HG02973 (cell line): ENCODE measurements around the gene PMP22.
A peak's percentile ranks its signal among the peaks of the same experiment; 100 is the strongest.

Experiments
- ATAC-seq: cut with Tn5 transposase; IDR thresholded peaks from one replicate; pipeline ENCODE4 v1.9.1; 2021; ENCODE audit warnings: moderate library complexity; ENCODE audit not compliant: unreplicated experiment

The PMP22 gene

DNA sequence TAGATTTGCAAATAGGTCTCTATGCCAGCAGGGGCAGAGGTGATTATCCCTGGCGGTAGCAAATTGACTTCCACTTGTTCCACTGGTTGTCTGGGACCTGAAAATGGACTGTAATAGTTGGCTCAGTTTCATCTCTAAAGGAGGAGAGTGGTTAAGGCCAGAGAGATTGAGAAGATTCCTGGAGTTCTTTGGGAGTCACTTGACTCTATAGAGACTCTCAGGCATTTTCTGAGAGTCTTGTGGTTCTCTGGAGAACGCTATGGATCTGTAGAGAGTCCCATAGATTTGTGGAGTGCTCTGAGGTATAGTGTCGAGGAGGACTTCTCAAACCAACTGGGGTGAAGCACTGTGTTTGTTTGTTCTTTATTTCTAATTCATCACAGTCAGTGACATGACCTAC, 8.9 kb upstream of the PMP22 start:
- no peak for ATAC-seq

DNA sequence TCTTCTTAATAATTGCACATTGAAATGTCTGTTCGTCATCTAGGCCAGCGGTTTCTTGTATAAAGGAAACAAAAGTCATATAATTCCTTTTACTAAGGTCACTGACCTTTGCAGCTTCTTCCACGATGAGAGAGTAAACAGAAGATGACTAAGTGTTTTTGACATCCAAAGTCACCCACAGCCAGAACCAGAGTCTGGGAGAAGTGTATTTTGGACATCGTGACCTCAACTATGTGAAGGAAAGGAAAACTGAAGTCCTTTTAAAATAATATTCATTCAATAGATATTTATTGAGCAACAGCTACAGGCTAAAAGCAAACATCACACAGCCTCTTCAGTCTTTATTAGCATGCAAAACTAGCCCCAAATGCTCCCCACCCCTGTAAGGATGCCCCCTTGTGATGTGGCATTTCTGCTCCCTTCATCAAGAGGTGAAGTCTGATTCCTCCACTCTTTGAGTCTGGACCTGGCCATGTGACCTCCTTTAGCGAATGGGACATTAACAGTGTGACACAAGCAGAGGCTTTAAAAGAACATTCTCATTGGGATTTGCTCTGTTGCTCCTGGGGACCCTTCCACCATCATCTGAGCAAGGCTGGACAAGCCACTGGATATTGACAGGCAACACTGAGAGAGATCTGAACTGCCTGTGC, 8.1 kb upstream of the PMP22 start:
- ATAC-seq, result no peak

DNA sequence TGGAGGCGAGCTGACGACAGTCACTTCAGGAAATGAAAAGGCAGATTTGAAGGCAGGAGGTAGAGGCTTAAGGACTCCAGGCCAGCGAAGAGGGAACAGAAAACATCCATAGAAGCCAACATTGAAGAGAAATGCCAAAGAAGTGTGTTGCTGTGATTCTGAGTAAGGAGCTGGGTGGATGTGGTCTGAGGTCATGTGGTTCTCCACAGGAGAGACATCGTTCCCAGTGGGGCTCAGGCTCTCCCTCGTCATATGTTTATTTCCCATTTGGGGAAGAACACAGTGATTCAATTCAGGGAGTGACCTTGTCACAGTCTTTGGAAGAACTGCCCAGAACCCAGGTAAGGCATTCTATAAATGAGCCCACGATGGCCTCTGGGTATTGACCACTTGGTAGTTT, 6.6 kb upstream of the PMP22 start:
- ATAC-seq, result no peak

DNA sequence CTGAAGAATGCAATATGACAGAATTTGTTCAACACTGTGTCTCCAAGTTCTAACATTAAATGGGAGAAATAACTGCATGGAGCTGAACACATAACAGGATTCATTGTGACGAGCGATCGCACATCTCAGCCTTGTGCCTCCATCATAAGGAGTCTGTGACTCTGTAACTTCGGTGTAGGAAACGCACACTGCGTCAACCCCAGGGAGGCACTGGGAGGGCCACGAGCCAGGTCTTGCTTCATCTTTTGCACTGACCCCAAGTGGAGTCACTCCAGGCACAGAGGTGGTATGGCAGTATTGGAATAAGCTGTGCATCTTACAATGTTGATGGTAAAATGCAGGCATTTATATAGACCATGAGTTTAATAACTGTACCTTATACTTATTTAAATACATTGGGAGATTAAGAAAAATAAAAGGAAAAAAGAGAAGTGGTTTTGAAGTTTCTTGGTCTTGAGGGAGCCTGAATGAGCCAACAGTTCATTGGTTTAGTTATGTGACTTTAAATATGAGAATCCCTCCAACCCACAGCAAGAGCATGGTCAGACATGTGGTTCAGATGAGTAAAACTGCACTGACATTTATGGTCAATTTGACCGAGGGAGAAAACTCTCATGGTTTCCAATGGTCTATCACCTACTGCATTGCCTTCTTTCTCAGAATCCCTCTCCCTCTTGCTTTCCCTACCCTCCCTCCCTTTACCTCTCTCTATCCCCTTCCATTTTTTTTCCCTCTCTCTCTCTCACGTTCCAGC, 5.7 kb upstream of the PMP22 start:
- no peak for ATAC-seq

DNA sequence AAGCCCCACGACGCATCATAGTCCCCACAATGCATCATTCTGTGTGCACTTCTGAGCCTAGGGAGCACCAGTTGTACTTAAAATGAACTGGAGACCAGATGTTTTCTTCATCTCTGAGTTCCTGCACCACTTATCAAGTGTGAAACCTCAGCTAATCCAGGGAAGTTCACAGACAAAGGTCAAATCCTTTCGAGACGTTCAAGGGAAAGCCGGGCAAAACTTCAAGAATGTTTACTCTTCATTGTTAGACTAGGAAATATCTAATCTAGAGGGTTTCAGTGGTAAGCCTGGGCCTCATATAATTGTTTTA, 4.6 kb upstream of the PMP22 start:
- ATAC-seq, result no peak

DNA sequence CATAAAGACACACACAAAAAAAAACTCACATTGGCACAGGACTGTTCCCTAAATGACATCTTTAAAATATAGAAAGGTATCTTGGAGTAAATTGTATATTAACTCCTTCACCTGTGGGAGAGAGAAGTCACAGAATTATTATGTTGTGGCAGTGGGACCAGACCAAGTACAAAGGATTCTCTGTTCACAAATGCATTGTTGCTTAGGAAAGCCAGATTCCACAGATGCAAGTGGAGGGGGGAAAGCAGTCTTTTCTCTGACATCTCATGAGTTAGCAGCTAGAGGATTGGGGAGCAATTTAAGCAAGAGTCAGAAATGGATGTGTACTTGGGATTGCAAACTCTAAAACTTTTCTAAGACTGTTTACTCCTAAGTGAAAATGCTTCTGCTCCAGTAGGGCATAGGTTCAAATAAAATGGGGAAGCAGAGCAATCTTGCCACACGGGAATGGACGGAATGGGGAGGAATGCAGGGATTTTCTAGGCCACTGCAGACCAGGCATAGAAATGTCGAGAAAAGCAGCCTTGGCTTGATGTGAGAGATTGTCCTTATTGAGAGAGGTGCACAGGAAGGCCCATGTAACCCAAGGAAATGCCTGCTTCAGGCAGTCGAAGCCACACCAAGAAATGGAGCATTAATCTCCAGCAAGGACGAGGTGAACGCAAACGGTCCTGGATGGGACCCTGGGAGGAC, 4.1 kb upstream of the PMP22 start:
- ATAC-seq, result no peak

DNA sequence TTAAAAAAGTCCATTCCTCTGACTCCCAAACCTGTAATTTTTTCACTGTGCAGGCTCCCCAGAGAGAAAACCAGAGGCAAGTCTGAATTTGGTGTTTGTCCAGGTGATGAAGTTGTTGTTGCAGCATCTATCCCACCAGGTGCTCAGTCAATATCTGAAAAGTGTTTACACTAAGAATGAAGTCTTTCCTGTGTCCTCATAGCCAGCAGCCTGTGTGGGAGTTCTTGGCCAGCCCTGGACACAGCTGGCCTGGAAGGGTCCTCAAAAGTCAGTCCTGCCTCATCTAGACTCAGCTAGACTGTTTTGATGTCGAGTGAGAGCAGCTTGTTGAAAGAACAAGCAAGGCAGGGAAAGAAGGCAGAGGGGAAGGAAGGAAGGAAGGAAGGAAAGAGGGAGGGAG, 3.3 kb upstream of the PMP22 start:
- no peak for ATAC-seq

DNA sequence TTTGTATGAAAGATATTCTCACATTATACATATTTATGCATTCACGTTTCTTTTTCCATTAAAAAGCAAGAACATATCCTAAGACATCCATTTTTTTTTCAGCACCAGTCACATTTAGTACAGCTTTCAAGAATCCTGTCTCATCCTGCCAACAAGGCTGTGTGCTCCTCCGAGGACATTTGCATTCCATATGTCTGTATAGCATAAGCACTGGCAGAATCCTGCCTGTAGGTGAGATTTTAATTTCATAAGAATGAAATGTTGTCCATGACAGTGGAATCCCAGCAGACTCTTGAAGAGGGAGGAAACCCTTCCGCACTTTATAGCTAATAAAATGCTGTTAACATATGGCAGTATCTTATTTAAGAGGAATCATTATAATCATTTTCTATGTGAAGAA, 2.9 kb upstream of the PMP22 start:
- no peak for ATAC-seq

DNA sequence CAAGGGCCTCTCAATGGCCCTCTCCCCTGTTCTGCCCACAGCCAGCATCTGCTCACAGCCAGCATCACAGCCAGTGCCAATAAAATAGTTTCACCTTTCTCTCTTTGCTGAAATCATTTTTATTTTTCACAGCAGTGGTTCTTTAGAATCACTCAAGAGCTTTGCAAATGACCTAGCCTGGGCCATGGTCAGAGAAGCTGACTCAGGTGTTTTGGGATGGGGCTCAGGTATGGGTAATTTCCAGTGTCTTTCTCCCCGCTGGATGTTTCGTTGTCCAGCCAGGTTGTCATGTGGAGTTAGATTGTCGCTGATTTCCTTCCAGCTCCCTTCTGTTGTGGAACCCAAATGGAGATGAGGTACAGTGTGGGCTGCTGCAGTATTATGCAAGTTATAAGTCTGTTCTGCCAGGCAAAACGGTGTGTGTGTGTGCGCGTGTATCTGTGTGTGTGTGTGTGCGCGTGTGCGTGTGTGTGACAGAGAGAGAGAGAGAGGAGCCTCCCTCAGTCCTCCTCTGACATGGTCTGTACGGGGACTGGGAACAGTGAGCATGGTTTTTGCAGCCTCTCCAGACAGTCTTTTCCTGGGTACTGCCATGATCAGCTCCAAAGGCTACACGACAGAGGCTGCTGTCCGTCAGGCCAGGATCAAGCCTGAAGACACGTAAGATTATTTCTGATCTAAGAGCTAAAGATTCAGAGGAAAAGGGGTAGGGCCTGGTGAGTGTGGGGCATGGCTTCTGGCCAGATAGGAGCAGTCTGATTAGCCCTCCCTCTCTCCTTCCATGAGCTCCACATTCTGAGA, 1.4 kb upstream of the PMP22 start:
- ATAC-seq, result no peak

DNA sequence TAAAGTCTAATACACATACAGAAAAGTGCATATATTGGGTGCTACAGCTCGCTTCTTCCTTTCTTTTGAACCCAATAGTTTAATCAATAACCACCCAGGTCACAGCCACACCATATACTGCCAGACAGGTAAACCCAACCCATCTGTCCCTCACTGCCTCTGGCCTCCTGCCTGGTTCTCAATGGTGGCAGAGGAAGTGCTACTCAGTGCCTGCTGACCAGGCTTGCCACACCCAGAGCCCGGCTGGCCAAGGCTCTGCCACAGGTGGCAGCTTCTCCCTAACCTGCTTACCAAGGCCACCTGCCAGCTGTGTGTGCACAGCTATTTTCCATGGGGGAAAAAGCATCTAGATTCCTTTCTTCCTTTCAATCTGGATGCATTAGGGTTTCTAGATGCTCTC, 584 bp downstream of the PMP22 start:
- no peak for ATAC-seq

DNA sequence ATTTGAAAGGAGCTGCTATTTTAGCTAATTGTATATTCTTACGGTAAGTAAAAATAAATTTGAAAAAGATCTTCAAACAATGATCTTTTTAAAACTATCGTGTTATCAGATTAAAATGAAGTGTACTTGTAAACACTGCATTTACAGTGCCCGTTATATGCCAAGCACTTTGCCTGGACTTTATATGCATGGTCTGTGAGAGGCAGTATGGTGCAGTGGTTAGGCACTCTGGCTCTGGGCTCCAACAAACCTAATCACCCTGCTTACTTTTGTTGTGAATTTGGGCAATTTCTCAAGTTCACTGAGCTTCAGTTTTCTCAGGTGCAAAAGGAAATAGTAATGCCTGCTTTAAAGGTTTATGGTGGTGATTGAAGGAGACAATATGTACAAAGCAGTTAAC, 1.4 kb downstream of the PMP22 start:
- no peak for ATAC-seq

DNA sequence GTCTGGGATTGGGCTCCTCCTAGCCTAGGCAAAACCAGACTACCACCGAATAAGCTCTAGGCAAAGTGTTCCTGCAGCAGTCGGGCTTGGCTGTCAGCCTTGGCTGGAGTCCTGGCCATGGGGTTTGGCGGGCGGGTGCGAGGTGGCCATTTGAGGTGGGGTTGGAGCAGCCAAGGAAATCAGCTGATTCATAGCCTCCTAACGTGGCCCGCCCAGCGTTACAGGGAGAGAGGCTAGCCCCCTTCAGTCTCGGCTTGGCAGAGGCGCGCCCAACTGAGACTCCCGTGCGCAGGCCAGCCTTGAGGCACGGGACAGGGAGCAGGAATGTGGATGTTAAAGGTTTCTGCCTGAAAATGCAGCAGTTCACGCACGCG, 1.9 kb downstream of the PMP22 start:
- ATAC-seq, result no peak

DNA sequence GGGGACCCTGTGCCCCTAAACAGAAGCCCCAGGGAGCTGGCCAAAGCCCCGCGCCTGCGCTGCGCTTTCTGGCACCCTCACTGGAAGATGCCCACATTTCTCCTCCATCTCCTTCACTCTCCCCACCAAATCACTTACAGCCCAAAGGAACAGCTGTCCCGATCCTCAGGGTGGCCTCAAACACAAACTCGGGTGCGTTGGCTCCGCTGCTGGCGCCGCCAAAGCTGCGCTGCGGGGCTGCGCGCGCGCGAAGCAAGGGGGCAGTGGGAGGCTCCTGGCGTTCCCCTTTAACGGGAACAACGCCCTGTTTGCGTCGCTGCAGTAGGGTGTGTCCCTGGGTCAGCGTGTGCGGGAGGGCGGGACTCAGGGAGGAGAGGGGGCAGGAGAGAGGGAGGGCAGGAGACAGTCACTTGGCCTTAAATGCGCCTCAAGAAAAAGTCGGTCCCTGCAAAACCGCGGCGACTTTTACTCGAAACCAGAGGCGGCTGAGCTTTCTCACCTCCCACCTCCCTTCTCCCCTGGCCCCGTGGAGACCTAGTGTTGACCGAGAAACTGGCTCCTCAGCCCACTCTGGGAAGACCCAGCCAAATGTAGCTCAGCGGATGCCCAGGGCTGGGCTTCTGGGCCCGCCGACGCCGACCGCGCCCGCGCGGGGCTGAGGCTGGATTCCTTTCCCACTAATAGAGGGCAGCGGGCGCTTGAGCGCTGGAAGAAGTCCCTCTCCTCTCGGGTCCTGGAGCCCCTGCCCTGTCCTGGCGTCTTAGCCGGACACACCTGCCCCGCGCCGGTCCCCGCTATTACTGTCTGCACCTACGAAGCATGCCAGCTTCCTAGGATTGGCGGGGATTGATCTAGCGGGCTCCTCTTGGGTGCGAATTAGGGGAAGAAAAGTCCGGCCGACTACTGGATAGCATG, 2.6 kb downstream of the PMP22 start:
- no peak for ATAC-seq

DNA sequence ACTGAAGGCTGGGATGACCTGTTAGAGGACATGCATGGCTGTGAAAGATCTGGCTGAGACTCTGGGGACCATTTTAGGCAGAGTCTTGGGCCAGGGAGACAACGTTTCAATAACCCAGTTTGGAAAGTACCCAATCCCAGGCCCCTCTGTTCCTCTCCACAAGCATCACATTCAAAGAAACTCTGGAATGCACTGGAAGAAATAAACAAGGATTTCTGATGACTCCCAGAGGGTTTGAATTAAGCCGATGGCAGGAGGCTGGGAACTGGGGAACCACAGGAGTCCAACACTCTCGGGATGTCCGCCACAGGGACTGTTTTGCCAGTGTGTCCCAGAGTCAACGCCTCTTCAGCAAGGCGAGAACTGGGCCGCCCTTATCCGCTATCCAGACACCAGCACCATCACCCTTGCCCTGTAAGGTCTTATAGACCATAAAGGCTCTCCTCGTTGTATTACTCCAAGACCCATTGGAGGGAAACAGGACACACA, 3.3 kb downstream of the PMP22 start:
- ATAC-seq, result no peak

DNA sequence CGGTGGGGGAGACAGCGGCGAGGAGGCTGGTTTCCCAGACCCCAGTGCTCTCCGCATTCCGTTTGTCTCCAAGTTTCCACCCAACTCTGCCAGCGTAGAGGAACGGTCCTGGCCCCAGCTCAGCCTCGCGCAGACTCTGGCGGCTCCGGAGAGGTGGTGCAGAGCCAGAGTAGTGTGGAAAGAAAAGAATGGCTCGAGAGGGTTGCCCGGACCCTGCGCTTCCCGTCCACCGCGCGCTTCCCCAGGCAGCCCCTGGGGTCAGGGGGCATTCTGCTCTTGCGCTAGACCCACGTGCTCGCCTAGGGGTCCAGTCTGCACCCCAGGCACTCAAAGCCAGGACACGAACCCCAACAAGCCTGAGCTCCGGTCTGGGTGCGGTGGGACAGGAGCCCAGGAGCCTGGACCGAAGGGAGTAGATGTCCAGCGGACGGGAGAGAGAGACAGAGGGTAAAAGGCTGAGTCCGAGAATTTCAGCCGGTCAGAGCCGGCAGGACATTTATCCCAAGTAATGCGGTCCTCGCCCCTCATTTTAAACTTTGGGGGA, 3.8 kb downstream of the PMP22 start:
- no peak for ATAC-seq

DNA sequence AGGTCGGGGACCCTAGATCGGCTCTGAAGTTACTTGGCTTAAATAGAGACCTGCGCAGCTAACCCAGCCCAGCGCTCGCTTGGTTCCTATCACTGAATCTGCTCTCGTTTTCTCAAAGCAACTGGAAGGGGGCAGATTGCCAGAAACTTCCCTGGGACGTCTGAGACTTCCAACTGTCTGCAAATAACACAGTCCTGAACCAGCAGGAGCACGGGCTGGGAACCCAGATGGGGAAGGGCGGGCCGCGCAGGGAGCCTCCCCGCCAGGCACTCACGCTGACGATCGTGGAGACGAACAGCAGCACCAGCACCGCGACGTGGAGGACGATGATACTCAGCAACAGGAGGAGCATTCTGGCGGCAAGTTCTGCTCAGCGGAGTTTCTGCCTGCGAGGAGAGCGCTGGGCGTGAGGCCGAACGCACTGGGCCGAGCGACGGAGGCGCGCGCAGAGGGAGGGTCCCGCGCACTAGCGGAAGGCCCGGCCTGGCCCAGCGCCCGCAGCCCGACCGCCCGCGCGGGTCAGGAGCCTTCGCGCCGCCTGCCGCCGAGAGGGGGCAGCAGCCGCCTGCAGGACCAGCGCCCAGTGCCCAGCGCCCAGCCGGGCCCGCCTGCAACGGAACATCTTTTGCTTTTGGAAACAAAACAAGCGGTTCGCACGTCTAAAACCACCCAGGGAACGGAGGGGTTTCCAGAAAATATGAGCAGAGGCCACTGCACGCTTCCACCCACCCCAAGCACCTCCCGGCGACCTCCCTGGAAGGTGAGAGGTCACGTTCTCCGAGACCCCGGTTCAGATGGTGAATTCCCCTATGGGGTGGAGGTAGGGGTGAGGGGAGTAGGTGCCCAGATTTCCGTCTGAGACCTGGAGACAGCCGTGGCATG, 4.5 kb downstream of the PMP22 start:
- ATAC-seq, result no peak

DNA sequence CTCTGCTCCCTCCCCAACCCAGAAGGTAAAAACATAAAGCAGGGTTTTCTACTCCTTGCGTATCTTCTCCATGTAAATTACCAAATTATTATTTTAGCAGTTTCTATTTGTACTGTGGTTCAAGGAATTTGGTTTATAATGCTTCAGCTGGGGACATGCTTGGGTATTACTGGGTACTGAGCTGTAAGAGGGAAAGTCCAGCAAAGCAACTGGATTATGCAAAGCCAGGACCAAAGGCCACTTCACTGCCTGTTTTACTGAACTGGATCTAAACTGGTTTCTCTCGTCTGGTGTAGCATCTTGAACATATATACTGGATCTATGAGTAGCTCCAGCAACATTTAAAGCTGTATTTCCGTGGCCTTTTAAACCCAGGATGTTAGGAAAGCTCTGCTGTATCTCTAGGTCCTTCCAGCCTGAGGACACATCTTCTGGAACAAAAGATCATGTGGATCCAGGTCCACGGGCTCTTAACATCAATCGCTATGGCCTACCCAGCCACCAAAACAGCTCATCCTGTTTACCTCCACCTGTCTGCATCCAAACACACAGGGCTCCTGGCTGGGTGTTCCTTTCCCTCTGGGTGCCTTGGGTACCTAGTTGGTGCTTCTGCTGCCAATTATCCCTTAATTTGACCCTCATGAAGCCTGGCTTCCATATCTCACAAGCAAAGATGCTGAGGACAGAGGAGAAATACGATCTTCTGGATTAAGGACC, 7.2 kb downstream of the PMP22 start:
- ATAC-seq, result no peak

DNA sequence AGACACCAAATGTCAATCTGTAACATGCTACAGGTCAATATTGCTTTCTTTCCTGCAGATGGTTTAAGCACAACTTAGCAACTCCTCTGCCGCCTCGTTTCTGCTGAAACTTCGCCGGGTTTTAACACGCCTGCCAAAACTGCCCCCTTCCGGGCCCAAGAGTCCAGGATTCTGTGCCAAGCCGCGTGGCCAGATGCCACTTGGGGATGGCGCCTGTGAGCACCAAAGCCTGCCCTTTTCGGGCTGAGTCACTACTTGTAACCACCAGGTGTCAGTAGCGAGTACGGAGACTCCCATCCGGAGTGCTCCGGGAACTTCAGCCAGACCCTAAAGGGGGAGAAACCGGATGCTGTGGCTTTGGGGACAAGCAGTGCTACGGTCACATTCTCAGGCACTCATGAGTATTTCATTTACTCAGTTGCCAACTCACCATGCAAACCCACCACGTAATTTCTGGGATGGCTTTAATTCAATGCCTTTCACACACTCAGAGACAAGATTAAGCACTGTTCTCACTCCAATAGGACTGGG, 7.8 kb downstream of the PMP22 start:
- peak; percentile 72 for ATAC-seq
